NCI-H1436 treated with DMSO at 0.1 percent for 48 hours (cell line): ENCODE data around the gene RPH3AL.
"Not testable (repeated sequence)": the region's sequence is repeated elsewhere in the genome, so short reads cannot be mapped to it uniquely, and the experiment has no call there.

ENCODE experiments used
- DNase-seq: peaks from one replicate; lab custom pipeline; 2025; lab: John Stamatoyannopoulos, UW

Gene RPH3AL

GRCh38 chr17:260944-261343, 91.7 kb downstream of the RPH3AL start:
- DNase-seq: no peak

GRCh38 chr17:260031-260791, 92.4 kb downstream of the RPH3AL start:
- DNase-seq: no peak

GRCh38 chr17:259341-259976, 93.1 kb downstream of the RPH3AL start:
- DNase-seq: no peak

DNA sequence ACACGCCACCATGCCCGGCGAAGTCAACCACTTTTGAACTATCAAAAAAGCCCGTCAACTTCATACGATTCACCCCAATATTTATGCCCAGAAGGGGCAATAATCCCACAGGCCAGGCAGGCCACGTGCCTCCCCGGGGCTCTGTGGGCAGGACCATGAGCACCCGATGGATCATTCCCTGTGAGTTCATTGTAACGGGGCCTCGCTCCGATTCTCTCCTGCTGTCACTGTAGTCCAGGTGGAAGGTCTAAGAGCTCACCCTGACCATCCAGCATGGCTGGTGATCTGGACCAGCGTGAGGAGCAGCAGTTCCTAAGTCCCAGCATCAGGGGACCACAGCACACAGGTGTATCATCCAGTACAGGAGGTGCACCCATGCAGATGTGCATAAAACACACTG, 93.7 kb downstream of the RPH3AL start:
- no peak for DNase-seq

- DNase-seq: no peak
Observed at GRCh38 chr17:258045-258734, 94.4 kb downstream of the RPH3AL start.

DNA sequence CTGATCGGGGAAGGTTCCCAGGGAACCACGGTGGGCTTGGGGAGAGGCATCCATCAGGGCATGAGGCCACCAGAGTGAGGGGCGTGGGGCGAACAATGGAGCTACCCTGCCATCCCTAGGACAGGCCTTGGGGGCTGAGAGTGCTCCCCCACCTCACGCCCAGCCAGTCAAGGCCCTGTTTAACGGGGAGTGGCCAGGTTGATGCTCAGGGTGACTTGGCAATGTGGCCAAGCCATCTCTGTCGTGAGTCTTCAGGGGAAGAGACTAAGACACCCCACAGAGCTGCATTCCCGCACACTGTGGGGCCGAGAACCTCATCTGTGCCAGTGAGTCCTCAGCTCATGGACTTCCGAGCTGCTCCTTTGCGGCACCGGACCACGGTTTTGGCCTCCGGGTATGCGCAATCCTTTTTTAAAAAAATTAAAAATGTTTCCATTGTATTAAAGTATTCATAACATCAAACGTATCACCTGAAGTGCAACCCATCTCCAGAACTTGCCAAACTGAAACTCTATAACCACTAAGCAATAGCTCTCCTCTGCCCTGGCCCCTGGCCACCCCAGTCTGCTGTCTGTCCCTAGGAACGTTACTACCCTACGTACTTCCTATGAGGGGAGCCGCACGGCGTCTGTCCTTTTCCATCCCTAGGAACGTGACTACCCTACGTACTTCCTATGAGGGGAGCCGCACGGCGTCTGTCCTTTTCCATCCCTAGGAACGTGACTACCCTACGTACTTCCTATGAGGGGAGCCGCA, 99.3 kb downstream of the RPH3AL start:
- no peak for DNase-seq

GRCh38 chr17:252456-252855, 100.2 kb downstream of the RPH3AL start:
- DNase-seq: no peak

GRCh38 chr17:251531-251930, 101.1 kb downstream of the RPH3AL start:
- DNase-seq: no peak

DNA sequence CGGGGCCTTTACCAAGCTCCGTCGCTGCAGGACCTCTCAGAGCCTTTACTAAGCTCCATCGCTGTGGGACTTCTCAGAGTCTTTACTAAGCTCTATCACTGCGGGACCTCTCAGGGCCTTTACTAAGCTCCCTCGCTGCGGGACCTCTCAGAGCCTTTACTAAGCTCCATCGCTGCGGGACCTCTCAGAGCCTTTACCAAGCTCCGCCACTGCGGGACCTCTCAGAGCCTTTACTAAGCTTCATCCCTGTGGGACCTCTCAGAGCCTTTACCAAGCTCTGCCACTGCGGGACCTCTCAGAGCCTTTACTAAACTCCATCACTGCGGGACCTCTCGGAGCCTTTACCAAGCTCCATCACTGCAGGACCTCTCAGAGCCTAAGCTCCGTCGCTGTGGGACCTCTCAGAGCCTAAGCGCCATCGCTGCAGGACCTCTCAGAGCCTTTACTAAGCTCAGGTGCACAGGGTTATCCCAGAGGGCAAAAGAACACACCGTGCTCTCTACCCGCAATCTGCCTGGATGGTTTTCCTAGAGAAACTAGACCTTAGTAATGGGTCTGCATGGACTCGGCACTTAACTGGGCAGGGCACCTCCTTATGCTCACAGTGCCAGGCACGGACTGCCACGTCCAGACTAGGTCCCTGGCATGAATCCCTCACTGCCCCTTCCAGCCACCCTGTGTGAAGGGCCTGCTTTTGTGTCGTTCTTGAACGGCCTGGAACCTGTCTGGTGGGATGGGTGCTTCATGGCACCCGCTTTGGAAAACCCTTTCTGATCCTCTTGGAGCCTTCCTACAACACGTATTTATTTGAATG, 101.9 kb downstream of the RPH3AL start:
- DNase-seq: no peak

DNA sequence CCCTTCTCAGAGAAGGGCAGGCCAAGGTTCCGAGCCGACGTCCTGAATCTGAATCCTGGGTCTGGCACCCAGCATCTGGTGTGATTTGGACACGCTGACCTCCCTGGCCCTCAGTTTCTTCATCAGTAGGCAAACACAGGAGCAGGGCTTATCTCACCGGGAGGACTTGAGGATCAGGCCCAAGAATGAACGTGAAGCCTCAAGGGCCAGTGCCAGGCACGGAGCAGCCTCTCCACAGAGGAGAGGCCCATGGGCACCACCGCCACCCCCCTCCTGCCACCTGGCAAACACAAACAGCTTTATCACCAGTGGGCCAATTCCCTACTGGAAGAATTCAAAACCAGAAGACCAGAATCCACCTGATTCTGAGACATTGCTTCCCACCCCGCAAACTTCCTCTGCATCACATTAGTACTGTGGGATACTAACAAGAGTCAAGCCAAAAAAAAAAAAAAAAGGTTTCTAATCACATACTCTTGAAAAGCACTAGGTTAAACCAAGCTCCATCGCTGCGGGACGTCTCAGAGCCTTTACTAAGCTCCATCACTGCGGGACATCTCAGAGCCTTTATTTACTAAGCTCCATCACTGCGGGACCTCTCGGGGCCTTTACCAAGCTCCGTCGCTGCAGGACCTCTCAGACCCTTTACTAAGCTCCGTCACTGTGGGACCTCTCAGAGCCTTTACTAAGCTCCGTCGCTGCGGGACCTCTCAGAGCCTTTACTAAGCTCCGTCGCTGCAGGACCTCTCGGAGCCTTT, 103.2 kb downstream of the RPH3AL start:
- no peak for DNase-seq

GRCh38 chr17:248337-249235, 104.0 kb downstream of the RPH3AL start:
- DNase-seq: no peak

DNA sequence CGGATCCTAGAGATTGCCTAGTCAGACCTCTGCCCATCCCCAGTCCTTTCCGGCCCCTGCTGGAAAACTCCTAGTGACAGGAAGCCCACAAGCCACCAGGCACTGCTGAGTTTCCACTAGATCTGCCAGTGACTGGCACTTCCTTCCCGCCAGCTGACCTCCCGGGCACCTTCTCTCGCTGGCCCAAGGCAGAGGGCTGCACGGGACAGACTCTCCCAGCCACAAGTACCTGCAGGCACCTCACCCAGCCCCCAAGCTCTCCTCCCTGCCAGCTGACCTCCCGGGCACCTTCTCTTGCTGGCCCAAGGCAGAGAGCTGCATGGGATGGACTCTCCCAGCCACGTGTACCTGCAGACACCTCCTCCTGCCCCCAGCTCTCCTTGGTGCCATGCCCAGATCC, 104.8 kb downstream of the RPH3AL start:
- no peak for DNase-seq

GRCh38 chr17:246851-247421, 105.7 kb downstream of the RPH3AL start:
- no peak for DNase-seq

DNA sequence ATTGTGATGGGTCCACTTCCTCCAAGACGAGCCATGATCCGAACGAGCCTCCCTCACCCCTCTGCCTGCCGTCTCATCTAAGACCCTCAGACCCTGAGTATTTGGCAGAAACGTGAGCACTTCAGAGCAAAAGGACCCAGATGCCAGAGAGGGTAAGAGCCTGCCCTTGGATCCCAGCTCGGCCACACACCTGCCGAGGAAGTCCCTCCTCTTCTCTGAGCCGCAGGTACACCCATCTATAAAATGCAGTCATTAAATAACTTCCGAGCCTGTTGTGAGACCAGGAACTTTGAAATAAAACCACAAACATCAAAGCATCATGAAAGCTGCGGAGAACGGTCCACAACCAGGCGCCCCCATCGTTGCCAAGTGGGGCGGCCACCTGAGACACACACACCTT, 106.4 kb downstream of the RPH3AL start:
- no peak for DNase-seq

GRCh38 chr17:245611-246010, 107.0 kb downstream of the RPH3AL start:
- DNase-seq: no peak

- DNase-seq: no peak
Observed at GRCh38 chr17:245020-245419, 107.6 kb downstream of the RPH3AL start.

GRCh38 chr17:243924-244323, 108.7 kb downstream of the RPH3AL start:
- not testable (repeated sequence) for DNase-seq

DNA sequence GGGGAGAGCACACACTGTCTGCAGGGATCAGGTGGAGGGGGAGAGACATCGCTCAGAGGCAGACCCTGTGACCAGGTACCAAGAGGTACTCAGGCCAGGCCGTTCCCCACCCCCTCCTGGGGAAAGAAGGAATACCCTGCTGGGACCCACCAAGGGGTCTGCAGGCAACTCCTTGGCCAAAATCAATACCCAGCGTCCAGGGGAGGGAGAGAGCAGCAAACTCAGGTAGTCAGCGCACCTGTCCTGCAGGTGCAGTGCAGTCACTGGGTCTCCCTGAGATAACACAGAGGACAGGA, 113.7 kb downstream of the RPH3AL start:
- no peak for DNase-seq

GRCh38 chr17:238071-238963, 114.3 kb downstream of the RPH3AL start:
- no peak for DNase-seq
